SU-DHL-6 (cell line): Measurements from ENCODE around the gene SLC38A3.

Experiments
- H2AFZ ChIP-seq: fragments of 200-600 bp; sonication (generic); 2 replicates; pipeline ENCODE4 v1.6.1; 2014; ENCODE audit warnings: low read depth, mild to moderate bottlenecking, moderate library complexity, mixed read lengths, antibody characterized with exemption, low read length; ENCODE audit not compliant: severe bottlenecking
- H3F3A ChIP-seq: fragments of 200-600 bp; shearing (Covaris generic); 2 replicates; pipeline ENCODE4 v1.6.0; 2016; ENCODE audit warnings: antibody characterized with exemption, mild to moderate bottlenecking; ENCODE audit not compliant: insufficient read depth
- H3K27ac ChIP-seq: fragments of 200-600 bp; sonication (generic); 2 replicates; pipeline ENCODE4 v1.5.1; 2016; ENCODE audit warnings: low read depth, mild to moderate bottlenecking, low read length, moderate library complexity, mixed read lengths
- H3K27me3 ChIP-seq: fragments of 200-600 bp; sonication (generic), shearing (Covaris generic); 2 replicates; pipeline ENCODE4 v1.6.0; 2014; ENCODE audit warnings: mild to moderate bottlenecking, low read length
- H3K36me3 ChIP-seq: fragments of 200-600 bp; sonication (generic); 2 replicates; pipeline ENCODE4 v1.6.1; 2014; ENCODE audit warnings: mild to moderate bottlenecking, low read length, mixed read lengths
- H3K4me2 ChIP-seq: fragments of 300-600, 200-600 bp; shearing (Covaris generic), sonication (generic); 2 replicates; pipeline ENCODE4 v1.6.0; 2014; ENCODE audit warnings: low read length, low read depth, mild to moderate bottlenecking; ENCODE audit not compliant: poor library complexity, severe bottlenecking
- H3K4me3 ChIP-seq: fragments of 200-600 bp; sonication (generic); 2 replicates; pipeline ENCODE4 v1.5.1; 2014; ENCODE audit warnings: antibody characterized with exemption, low read length, mild to moderate bottlenecking, mixed read lengths; ENCODE audit not compliant: insufficient read depth, poor library complexity, severe bottlenecking
- H3K79me2 ChIP-seq: fragments of 200-600 bp; sonication (generic); 2 replicates; pipeline ENCODE4 v1.6.1; 2014; ENCODE audit warnings: mild to moderate bottlenecking, low read length, moderate library complexity; ENCODE audit not compliant: insufficient read depth
- H3K9ac ChIP-seq: fragments of 200-600 bp; sonication (generic); 2 replicates; pipeline ENCODE4 v1.7.0; 2014; ENCODE audit warnings: mild to moderate bottlenecking, low read length
- H3K9me2 ChIP-seq: fragments of 200-600 bp; sonication (generic); replicated peaks from 2 replicates; pipeline ENCODE4 v1.6.1; 2014; ENCODE audit warnings: low read length; ENCODE audit not compliant: insufficient read depth
- H3K9me3 ChIP-seq: fragments of 200-600 bp; sonication (generic); 2 replicates; pipeline ENCODE4 v1.6.1; 2014; ENCODE audit warnings: low read length, mixed read lengths; ENCODE audit not compliant: insufficient read depth
- H4K20me1 ChIP-seq: fragments of 200-600 bp; sonication (generic); 2 replicates; pipeline ENCODE4 v1.6.1; 2014; ENCODE audit warnings: low read depth, mild to moderate bottlenecking, antibody characterized with exemption, low read length, moderate library complexity, mixed read lengths
- CTCF ChIP-seq: fragments of 200-600 bp; sonication (generic); IDR thresholded peaks from one replicate; pipeline ENCODE4 v1.5.1; 2017; ENCODE audit warnings: antibody characterized with exemption, mild to moderate bottlenecking, low read length, moderate library complexity; ENCODE audit not compliant: insufficient read depth, poor library complexity, severe bottlenecking
- EZH2phosphoT487 ChIP-seq: fragments of 200-600 bp; sonication (generic), shearing (Covaris generic); conservative IDR thresholded peaks from 2 replicates; pipeline ENCODE4 v1.6.1; 2018; ENCODE audit warnings: mild to moderate bottlenecking, antibody characterized with exemption, low read length, moderate library complexity, mixed read lengths

The SLC38A3 gene

GRCh38 chr3:50167841-50168209 lies 37.2 kb upstream of the SLC38A3 start:
- no peak overlapping the region for H3K27ac ChIP-seq
- H3K4me3 ChIP-seq = no peak overlapping the region
- H3K9ac ChIP-seq = no peak overlapping the region
- H3K9me2 ChIP-seq = no peaks in the 10 kb centered on the region
- H3K4me2 ChIP-seq = no peak overlapping the region
- no peaks in the 10 kb centered on the region for H3F3A ChIP-seq
- TF ChIP-seq EZH2phosphoT487 (no peak), CTCF (no peak)
- no peaks in the 10 kb centered on the region for H3K9me3 ChIP-seq
- H2AFZ ChIP-seq = no peak overlapping the region
- H4K20me1 ChIP-seq = no peaks in the 10 kb centered on the region
- no peaks in the 10 kb centered on the region for H3K79me2 ChIP-seq
- no peaks in the 10 kb centered on the region for H3K27me3 ChIP-seq
- no peaks in the 10 kb centered on the region for H3K36me3 ChIP-seq

- no peaks in the 10 kb centered on the region for H3K79me2 ChIP-seq
- TF ChIP-seq CTCF (no peak), EZH2phosphoT487 (no peak)
- no peaks in the 10 kb centered on the region for H3K9me2 ChIP-seq
- no peaks in the 10 kb centered on the region for H3F3A ChIP-seq
- H3K9ac ChIP-seq = no peak overlapping the region
- H3K4me2 ChIP-seq = no peak overlapping the region
- H3K9me3 ChIP-seq = no peaks in the 10 kb centered on the region
- no peak overlapping the region for H3K4me3 ChIP-seq
- H3K36me3 ChIP-seq = no peaks in the 10 kb centered on the region
- no peaks in the 10 kb centered on the region for H3K27me3 ChIP-seq
- H2AFZ ChIP-seq = no peak overlapping the region
- no peaks in the 10 kb centered on the region for H4K20me1 ChIP-seq
- no peak overlapping the region for H3K27ac ChIP-seq
Measured at GRCh38 chr3:50168388-50168787, 36.7 kb upstream of the SLC38A3 start.

GRCh38 chr3:50168791-50169190 lies 36.3 kb upstream of the SLC38A3 start:
- Histone ChIP-seq H4K20me1 (no peaks in the 10 kb centered on the region), H3F3A (no peaks in the 10 kb centered on the region), H3K9me3 (no peaks in the 10 kb centered on the region), H2AFZ (no peak overlapping the region), H3K9ac (no peak overlapping the region), H3K79me2 (no peaks in the 10 kb centered on the region), H3K4me2 (no peak overlapping the region), H3K9me2 (no peaks in the 10 kb centered on the region), H3K27me3 (no peaks in the 10 kb centered on the region), H3K27ac (no peak overlapping the region), H3K36me3 (no peaks in the 10 kb centered on the region), H3K4me3 (no peak overlapping the region)
- TF ChIP-seq EZH2phosphoT487 = no peak
- TF ChIP-seq CTCF = no peak
